Endothelial cell of umbilical vein (primary cell): ENCODE results near the gene CFAP73. TPM values are rescaled to one million over a fixed set of nuclear protein-coding genes. Genes with fewer than 3 reads are reported as not detected.

Experiments used
- BruUV-seq: library from RNA; stranded (reverse); fragments of 400-500 nt; replicated peaks from 2 replicates; lab custom pipeline; 2021; lab: Mats Ljungman, UMichigan
- CTCF ChIA-PET: fragments of 300-600, 350-600 bp; sonication (Branson Sonifier 250); formaldehyde crosslinking; loops from one replicate; lab custom pipeline; 2021; ENCODE audit warnings: antibody characterized with exemption, inconsistent platforms; lab: Charles Lee
- POLR2A ChIA-PET: fragments of 300-600, 350-600 bp; sonication (Branson Sonifier 250); formaldehyde crosslinking; loops from one replicate; lab custom pipeline; 2021; ENCODE audit warnings: antibody characterized with exemption, inconsistent platforms; lab: Charles Lee
- DNase-seq: peaks from one replicate; pipeline ENCODE4 v3.0.0-alpha.2; 2011; ENCODE audit warnings: low read depth, low spot score
- FAIRE-seq: peaks from 2 replicates; lab custom pipeline; 2011; peaks lifted over from hg19 to GRCh38; lab: Jason Lieb, UNC
- H2AFZ ChIP-seq: 2 replicates; pipeline ENCODE4 v1.6.0; 2012; ENCODE audit warnings: low read depth, low read length, control low read depth, inconsistent platforms
- H3K27ac ChIP-seq: 2 replicates; pipeline ENCODE4 v1.5.1; 2011; ENCODE audit warnings: low read depth, mild to moderate bottlenecking, control low read depth, low read length, moderate library complexity; ENCODE audit not compliant: insufficient read depth
- H3K27me3 ChIP-seq, 2 experiments: 2 replicates each; pipeline versions ENCODE4 v1.6.0 to v1.6.1; 2011; ENCODE audit warnings: low read length in 2 of 2, mixed read lengths in 1 of 2; ENCODE audit not compliant: control insufficient read depth in 2 of 2, insufficient read depth in 2 of 2
- H3K36me3 ChIP-seq, 2 experiments: 2 replicates in 1 of 2; 3 replicates in 1 of 2; pipeline ENCODE4 v1.5.1; 2011; ENCODE audit warnings: low read length in 2 of 2, mild to moderate bottlenecking in 1 of 2, moderate library complexity in 1 of 2; ENCODE audit not compliant: control insufficient read depth in 2 of 2, insufficient read depth in 2 of 2; ENCODE audit errors: extremely low read depth in 1 of 2
- H3K4me1 ChIP-seq: 3 replicates; pipeline ENCODE4 v1.5.1; 2011; ENCODE audit warnings: mild to moderate bottlenecking, low read length; ENCODE audit not compliant: control insufficient read depth, insufficient read depth; ENCODE audit errors: extremely low read depth
- H3K4me2 ChIP-seq: 2 replicates; pipeline ENCODE4 v1.6.1; 2011; ENCODE audit warnings: low read length, control low read depth, mixed read lengths; ENCODE audit not compliant: insufficient read depth
- H3K4me3 ChIP-seq, 3 experiments: fragments of 200-600 bp in 1 of 3; sonication (generic), shearing (Covaris generic) in 1 of 3; replicated peaks in 1 of 3; 2 replicates each; pipeline ENCODE4 v1.5.1; 2011 to 2016; ENCODE audit warnings: control low read depth in 3 of 3, low read length in 3 of 3, mild to moderate bottlenecking in 2 of 3, inconsistent platforms in 1 of 3, low read depth in 1 of 3, moderate library complexity in 1 of 3; ENCODE audit not compliant: insufficient read depth in 1 of 3
- H3K79me2 ChIP-seq: 2 replicates; pipeline ENCODE4 v1.6.0; 2012; ENCODE audit warnings: low read length, inconsistent platforms; ENCODE audit not compliant: control insufficient read depth, insufficient read depth
- H3K9ac ChIP-seq: replicated peaks from 2 replicates; pipeline ENCODE3; 2011; ENCODE audit warnings: low read length, control low read depth; ENCODE audit not compliant: insufficient read depth; ENCODE audit errors: extremely low read depth
- H3K9me1 ChIP-seq: replicated peaks from 3 replicates; pipeline ENCODE4 v1.6.0; 2011; ENCODE audit warnings: mild to moderate bottlenecking, low read length; ENCODE audit not compliant: control insufficient read depth, insufficient read depth; ENCODE audit errors: extremely low read depth
- H3K9me3 ChIP-seq: replicated peaks from 2 replicates; pipeline ENCODE4 v1.5.1; 2012; ENCODE audit warnings: low read length, inconsistent platforms; ENCODE audit not compliant: control insufficient read depth, insufficient read depth
- H4K20me1 ChIP-seq: replicated peaks from 2 replicates; pipeline ENCODE3; 2011; ENCODE audit warnings: mild to moderate bottlenecking, low read length; ENCODE audit not compliant: control insufficient read depth, insufficient read depth; ENCODE audit errors: extremely low read depth
- CTCF ChIP-seq, 2 donors: IDR thresholded peaks; 1 replicate in 1 of 2; 2 replicates in 1 of 2; pipeline ENCODE4 v1.5.1; 2011; ENCODE audit warnings: low read length in 2 of 2, mild to moderate bottlenecking in 2 of 2, moderate library complexity in 2 of 2, control low read depth in 1 of 2, inconsistent platforms in 1 of 2, low read depth in 1 of 2; ENCODE audit not compliant: insufficient read depth in 1 of 2; ENCODE audit errors: extremely low read depth in 1 of 2
- EZH2 ChIP-seq: IDR thresholded peaks from 2 replicates; pipeline ENCODE4 v1.6.1; 2012; ENCODE audit warnings: borderline replicate concordance, low read depth, mild to moderate bottlenecking, moderate library complexity, low read length, inconsistent platforms; ENCODE audit not compliant: severe bottlenecking
- FOS ChIP-seq: IDR thresholded peaks from 2 replicates; pipeline ENCODE4 v1.6.1; 2011; ENCODE audit warnings: mild to moderate bottlenecking, low read length, moderate library complexity, borderline replicate concordance; ENCODE audit not compliant: insufficient read depth
- MYC ChIP-seq: IDR thresholded peaks from one replicate; pipeline ENCODE4 v1.6.1; 2011; ENCODE audit warnings: mild to moderate bottlenecking, low read depth, low read length
- dilution Hi-C: fragments of 300-500 bp; cut with MboI; formaldehyde crosslinking; loops from one replicate; pipeline ENCODE4 v1.15.0; 2019; ENCODE audit warnings: low sequenced_read_pairs; ENCODE audit not compliant: extremely low pct_ligation_motif_present
- intact Hi-C: fragments of 100-400 bp; cut with micrococcal nuclease; formaldehyde crosslinking; loops from one replicate; pipeline ENCODE4 v1.10.0; 2022
- polyA plus RNA-seq, 4 experiments: library from polyadenylated mRNA; depleted of rRNA in 3 of 4; stranded (reverse) in 3 of 4; unstranded in 1 of 4; fragments of >200 nt; gene quantifications; 2 replicates each; pipeline versions ENCODE4 v1.2.1 to v1.2.3, GENCODE V29; 2011 to 2012; ENCODE audit warnings: missing spikeins in 1 of 4
- total RNA-seq: library from RNA; stranded (reverse); gene quantifications from 2 replicates; pipeline ENCODE4 v1.2.3, GENCODE V29; 2021

The CFAP73 gene
- total and polyA plus RNA-seq, 2 donors (not counting 3 experiments of a cell fraction or from before 2014, with no cell fraction given), result not detected

- no peaks in the 10 kb centered on the region for H3K4me1 ChIP-seq
- H2AFZ ChIP-seq, result no peak overlapping the region
- no peaks in the 10 kb centered on the region for H3K79me2 ChIP-seq
- no peak overlapping the region for H3K4me2 ChIP-seq
- peak; percentile 60 for TF ChIP-seq EZH2
- no peak for TF ChIP-seq MYC
- TF ChIP-seq CTCF (IDR thresholded peaks at IDR 0.05; ENCODE audit: extremely low read depth in 1 of 2, insufficient read depth in 1 of 2, low read depth in 1 of 2, low read length in 2 of 2), result no peak
- no peak for TF ChIP-seq FOS
- H3K4me3 ChIP-seq, result no peak overlapping the region
- FAIRE-seq (no peak), DNase-seq (peak; percentile 22)
- no TSS peak for BruUV-seq
- POLR2A ChIA-PET, result no interaction called here
- H3K9me3 ChIP-seq, result no peaks in the 10 kb centered on the region
- H4K20me1 ChIP-seq, result no peaks in the 10 kb centered on the region
- H3K9ac ChIP-seq, result no peak overlapping the region
- peaks cover 22 to 29% of the 10 kb centered on the region in 2 experiments for H3K27me3 ChIP-seq
- dilution Hi-C loops, result no loop called here
- no peaks in the 10 kb centered on the region for H3K9me1 ChIP-seq
- intact Hi-C loops, result loop anchor here (5.0 kb wide), 1 partner anchor 57 kb away; no protein-coding TSS in a partner anchor
- H3K27ac ChIP-seq, result no peak overlapping the region
- CTCF ChIA-PET, result interaction anchor here (0.6 to 5.9 kb wide), 4 partner anchors 10 to 161 kb away, joined by 4 to 114 read pairs (median 19); no protein-coding TSS in a partner anchor
- H3K36me3 ChIP-seq, result peaks cover 3 to 13% of the 10 kb centered on the region in 2 experiments
Measured at GRCh38 chr12:113154351-113154973, 4.9 kb downstream of the CFAP73 start.
